ENCODE results near the gene PCDHGA1.

PCDHGA1 gene

GRCh38 chr5:141484641-141485311 is 154.5 kb downstream of the PCDHGA1 start, which contains the start of gene PCDHGC4:
TSS of gene PCDHGC4 (plus strand) at chr5:141485030. CDS start at chr5:141485174, 144 bp downstream.
- no peaks in the 10 kb centered on the region for H3K27me3 ChIP-seq (replicated peaks; ENCODE audit: control insufficient read depth, insufficient read depth, low read length)

GRCh38 chr5:141485321-141486055 is 155.2 kb downstream of the PCDHGA1 start:
- Histone ChIP-seq H3K36me3 (ENCODE audit: control insufficient read depth, insufficient read depth, low read length) (peaks cover 2% of the 10 kb centered on the region), H3K4me3 (replicated peaks; ENCODE audit: low read depth, low read length) (no peak overlapping the region)
- TF ChIP-seq CTCF (IDR thresholded peaks at IDR 0.05; ENCODE audit: insufficient read depth, low read length, poor library complexity, severe bottlenecking): no peak

More at GRCh38 chr5:141484641-141485311, 154.5 kb downstream of the PCDHGA1 start, which contains the start of gene PCDHGC4:
- peak; percentile 46 for DNase-seq (ENCODE audit: extremely low read depth, insufficient read length)
- Histone ChIP-seq H3K4me3 (replicated peaks; ENCODE audit: low read depth, low read length) (peak within 1 kb of the TSS; percentile 22), H3K36me3 (ENCODE audit: control insufficient read depth, insufficient read depth, low read length) (peaks cover 2% of the 10 kb centered on the region)
- no peak for TF ChIP-seq CTCF (IDR thresholded peaks at IDR 0.05; ENCODE audit: insufficient read depth, low read length, poor library complexity, severe bottlenecking)

DNA sequence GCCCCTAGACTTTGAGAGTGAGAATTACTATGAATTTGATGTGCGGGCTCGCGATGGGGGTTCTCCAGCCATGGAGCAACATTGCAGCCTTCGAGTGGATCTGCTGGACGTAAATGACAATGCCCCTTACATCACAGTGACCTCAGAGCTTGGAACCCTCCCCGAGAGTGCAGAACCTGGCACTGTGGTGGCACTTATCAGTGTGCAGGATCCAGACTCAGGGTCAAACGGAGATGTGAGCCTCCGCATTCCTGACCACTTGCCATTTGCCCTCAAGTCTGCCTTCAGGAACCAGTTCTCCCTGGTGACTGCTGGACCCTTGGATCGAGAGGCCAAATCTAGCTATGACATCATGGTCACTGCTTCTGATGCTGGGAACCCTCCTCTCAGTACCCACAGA is 155.8 kb downstream of the PCDHGA1 start:
- Histone ChIP-seq H3K4me3 (replicated peaks; ENCODE audit: low read depth, low read length) (no peak overlapping the region), H3K27me3 (replicated peaks; ENCODE audit: control insufficient read depth, insufficient read depth, low read length) (no peaks in the 10 kb centered on the region; the same call in 1 of the 2 replicates), H3K36me3 (ENCODE audit: control insufficient read depth, insufficient read depth, low read length) (peaks cover 2% of the 10 kb centered on the region)
- DNase-seq (ENCODE audit: extremely low read depth, insufficient read length): no peak
- no peak for TF ChIP-seq CTCF (IDR thresholded peaks at IDR 0.05; ENCODE audit: insufficient read depth, low read length, poor library complexity, severe bottlenecking)

More at GRCh38 chr5:141485321-141486055, 155.2 kb downstream of the PCDHGA1 start:
- no peak for DNase-seq (ENCODE audit: extremely low read depth, insufficient read length)
- H3K27me3 ChIP-seq (replicated peaks; ENCODE audit: control insufficient read depth, insufficient read depth, low read length): no peaks in the 10 kb centered on the region; the same call in 1 of the 2 replicates

DNA sequence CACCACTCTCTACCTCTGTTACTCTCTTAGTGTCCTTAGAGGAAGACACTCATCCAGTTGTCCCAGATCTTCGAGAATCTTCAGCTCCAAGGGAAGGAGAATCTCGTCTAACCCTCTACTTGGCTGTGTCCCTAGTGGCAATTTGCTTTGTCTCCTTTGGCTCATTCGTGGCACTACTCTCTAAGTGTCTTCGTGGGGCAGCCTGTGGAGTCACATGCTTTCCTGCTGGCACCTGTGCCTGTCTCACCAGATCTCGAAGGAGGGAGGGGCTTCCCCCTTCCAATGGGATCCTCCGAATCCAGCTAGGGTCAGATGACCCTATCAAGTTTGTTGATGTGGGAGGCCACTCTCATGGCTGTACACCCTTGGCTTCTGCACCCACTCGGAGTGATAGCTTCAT is 156.8 kb downstream of the PCDHGA1 start:
- TF ChIP-seq CTCF (IDR thresholded peaks at IDR 0.05; ENCODE audit: insufficient read depth, low read length, poor library complexity, severe bottlenecking): no peak
- Histone ChIP-seq H3K36me3 (ENCODE audit: control insufficient read depth, insufficient read depth, low read length) (peaks cover 2% of the 10 kb centered on the region), H3K4me3 (replicated peaks; ENCODE audit: low read depth, low read length) (no peak overlapping the region), H3K27me3 (replicated peaks; ENCODE audit: control insufficient read depth, insufficient read depth, low read length) (no peaks in the 10 kb centered on the region; the same call in 1 of the 2 replicates)
- no peak for DNase-seq (ENCODE audit: extremely low read depth, insufficient read length)

DNA sequence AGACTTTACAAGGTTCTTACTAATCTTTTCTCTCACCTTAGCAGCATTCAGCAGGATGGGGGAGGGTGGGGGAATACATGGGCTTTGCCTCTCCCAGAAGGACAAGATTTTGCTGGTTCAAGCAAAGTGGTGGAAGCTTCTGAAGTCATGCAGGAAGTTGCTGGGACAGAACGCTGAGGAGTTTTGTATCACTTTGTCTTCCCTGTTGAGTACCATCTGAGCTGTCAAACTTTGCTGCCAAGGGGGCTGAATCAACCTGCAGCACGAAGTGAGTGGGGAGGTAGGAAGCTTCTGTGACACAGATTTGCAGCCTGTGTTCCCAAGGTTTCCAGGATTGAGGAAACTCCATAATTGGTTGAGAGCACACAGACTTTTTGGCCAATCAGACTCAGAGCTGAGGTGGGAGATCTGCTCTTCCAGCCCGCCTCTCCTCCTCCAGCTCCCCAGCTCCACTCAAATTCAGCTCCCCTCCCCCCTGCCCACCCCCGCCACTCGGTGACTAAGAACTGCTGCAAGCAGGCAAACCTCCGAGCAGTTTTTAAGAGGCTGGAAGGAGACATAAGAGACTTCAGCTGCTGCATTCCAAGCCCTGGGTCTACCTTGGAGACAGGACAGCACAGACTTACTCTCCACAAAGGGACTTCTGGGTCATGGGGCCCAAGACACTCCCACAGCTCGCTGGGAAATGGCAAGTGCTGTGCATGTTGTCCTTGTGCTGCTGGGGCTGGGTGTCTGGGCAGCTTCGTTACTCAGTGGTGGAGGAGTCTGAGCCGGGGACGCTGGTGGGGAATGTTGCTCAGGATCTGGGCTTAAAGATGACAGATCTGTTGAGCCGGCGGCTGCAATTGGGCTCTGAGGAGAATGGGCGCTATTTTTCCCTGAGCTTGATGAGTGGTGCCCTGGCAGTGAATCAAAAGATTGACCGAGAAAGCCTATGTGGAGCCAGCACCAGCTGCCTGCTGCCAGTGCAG is 158.6 kb downstream of the PCDHGA1 start, which contains the start of gene PCDHGC5:
Gene PCDHGC5 (plus strand): TSS at position 491 of the 971 bp plus-strand sequence. CDS start 160 bp downstream, at position 651.
- no peak for DNase-seq (ENCODE audit: extremely low read depth, insufficient read length)
- Histone ChIP-seq H3K27me3 (replicated peaks; ENCODE audit: control insufficient read depth, insufficient read depth, low read length) (no peaks in the 10 kb centered on the region; the same call in 1 of the 2 replicates), H3K4me3 (replicated peaks; ENCODE audit: low read depth, low read length) (no peak within 1 kb of the TSS), H3K36me3 (ENCODE audit: control insufficient read depth, insufficient read depth, low read length) (peaks cover 2% of the 10 kb centered on the region)
- no peak for TF ChIP-seq CTCF (IDR thresholded peaks at IDR 0.05; ENCODE audit: insufficient read depth, low read length, poor library complexity, severe bottlenecking)
